Keratinocyte (primary cell): Measurements from ENCODE around the gene TBX20. TPM values are rescaled to one million over a fixed set of nuclear protein-coding genes. Genes with fewer than 3 reads are reported as not detected.

Experiments used
- DNase-seq: peaks from one replicate; pipeline ENCODE4 v3.0.0-alpha.2; 2011; ENCODE audit warnings: low read depth, missing footprints, low spot score
- FAIRE-seq: peaks from 2 replicates; lab custom pipeline; 2011; peaks lifted over from hg19 to GRCh38; lab: Jason Lieb, UNC
- H2AFZ ChIP-seq: 2 replicates; pipeline ENCODE4 v1.6.0; 2012; ENCODE audit warnings: low read length, control low read depth, inconsistent platforms; ENCODE audit not compliant: control insufficient read depth
- H3K27ac ChIP-seq: 2 replicates; pipeline ENCODE4 v1.5.1; 2011; ENCODE audit warnings: low read length; ENCODE audit not compliant: control insufficient read depth, insufficient read depth
- H3K27me3 ChIP-seq: 3 replicates; pipeline ENCODE4 v1.6.0; 2011; ENCODE audit warnings: low read length; ENCODE audit not compliant: control insufficient read depth, insufficient read depth; ENCODE audit errors: extremely low read depth
- H3K36me3 ChIP-seq, 2 experiments: 2 replicates in 1 of 2; 3 replicates in 1 of 2; pipeline ENCODE4 v1.5.1; 2011; ENCODE audit warnings: low read length in 2 of 2, mild to moderate bottlenecking in 1 of 2; ENCODE audit not compliant: control insufficient read depth in 2 of 2, insufficient read depth in 2 of 2; ENCODE audit errors: extremely low read depth in 1 of 2
- H3K4me1 ChIP-seq: 3 replicates; pipeline ENCODE4 v1.5.1; 2011; ENCODE audit warnings: low read length; ENCODE audit not compliant: control insufficient read depth, insufficient read depth; ENCODE audit errors: extremely low read depth
- H3K4me2 ChIP-seq: 3 replicates; pipeline ENCODE4 v1.6.0; 2011; ENCODE audit warnings: low read depth, low read length; ENCODE audit not compliant: control insufficient read depth, insufficient read depth; ENCODE audit errors: extremely low read depth
- H3K4me3 ChIP-seq, 3 experiments: fragments of 200-600 bp in 1 of 3; sonication (generic) in 1 of 3; 2 replicates in 2 of 3; 3 replicates in 1 of 3; pipeline ENCODE4 v1.5.1; 2011 to 2016; ENCODE audit warnings: low read length in 3 of 3, mild to moderate bottlenecking in 3 of 3, control low read depth in 2 of 3, inconsistent platforms in 1 of 3, low read depth in 1 of 3, mixed read lengths in 1 of 3, mixed run types in 1 of 3, moderate library complexity in 1 of 3; ENCODE audit not compliant: control insufficient read depth in 2 of 3, insufficient read depth in 2 of 3; ENCODE audit errors: extremely low read depth in 1 of 3
- H3K79me2 ChIP-seq: 2 replicates; pipeline ENCODE4 v1.6.0; 2012; ENCODE audit warnings: low read length; ENCODE audit not compliant: control insufficient read depth, insufficient read depth
- H3K9ac ChIP-seq: 3 replicates; pipeline ENCODE4 v1.6.0; 2011; ENCODE audit warnings: low read length; ENCODE audit not compliant: control insufficient read depth, insufficient read depth; ENCODE audit errors: extremely low read depth
- H3K9me1 ChIP-seq: 3 replicates; pipeline ENCODE4 v1.6.0; 2011; ENCODE audit warnings: low read length; ENCODE audit not compliant: control insufficient read depth, insufficient read depth; ENCODE audit errors: extremely low read depth
- H3K9me3 ChIP-seq: 2 replicates; pipeline ENCODE4 v1.5.1; 2012; ENCODE audit warnings: low read depth, low read length; ENCODE audit not compliant: control insufficient read depth
- H4K20me1 ChIP-seq: 3 replicates; pipeline ENCODE4 v1.6.0; 2011; ENCODE audit warnings: low read length; ENCODE audit not compliant: control insufficient read depth, insufficient read depth; ENCODE audit errors: extremely low read depth
- CTCF ChIP-seq, 3 experiments: IDR thresholded peaks in 1 of 3; conservative IDR thresholded peaks in 1 of 3; optimal IDR thresholded peaks in 1 of 3; 2 replicates in 2 of 3; 3 replicates in 1 of 3; pipeline versions ENCODE3 to v1.5.1; 2011; ENCODE audit warnings: low read length in 3 of 3, mild to moderate bottlenecking in 3 of 3, moderate library complexity in 2 of 3, control low read depth in 1 of 3, inconsistent platforms in 1 of 3; ENCODE audit not compliant: insufficient read depth in 2 of 3; ENCODE audit errors: extremely low read depth in 1 of 3
- EZH2 ChIP-seq: IDR thresholded peaks from one replicate; pipeline ENCODE4 v1.6.1; 2012; ENCODE audit warnings: inconsistent platforms, mild to moderate bottlenecking, low read length, moderate library complexity
- dilution Hi-C: fragments of 300-500 bp; cut with MboI; formaldehyde crosslinking; loops from one replicate; pipeline ENCODE4 v1.7.0; 2020; ENCODE audit warnings: low sequenced_read_pairs; ENCODE audit not compliant: extremely low pct_ligation_motif_present
- polyA plus RNA-seq, 5 experiments: library from polyadenylated mRNA; depleted of rRNA in 3 of 5; stranded (reverse) in 3 of 5; stranded (forward) in 1 of 5; unstranded in 1 of 5; fragments of >200 nt; gene quantifications; 1 replicate in 1 of 5; 2 replicates in 3 of 5; 3 replicates in 1 of 5; pipeline versions ENCODE4 v1.2.1 to v1.2.3, GENCODE V29; 2011 to 2012; ENCODE audit warnings: missing spikeins in 2 of 5, low read depth in 1 of 5, low replicate concordance in 1 of 5

TBX20 gene
- polyA plus RNA-seq, 1 donor (not counting 4 experiments of a cell fraction or from before 2014, with no cell fraction given), result not detected

DNA sequence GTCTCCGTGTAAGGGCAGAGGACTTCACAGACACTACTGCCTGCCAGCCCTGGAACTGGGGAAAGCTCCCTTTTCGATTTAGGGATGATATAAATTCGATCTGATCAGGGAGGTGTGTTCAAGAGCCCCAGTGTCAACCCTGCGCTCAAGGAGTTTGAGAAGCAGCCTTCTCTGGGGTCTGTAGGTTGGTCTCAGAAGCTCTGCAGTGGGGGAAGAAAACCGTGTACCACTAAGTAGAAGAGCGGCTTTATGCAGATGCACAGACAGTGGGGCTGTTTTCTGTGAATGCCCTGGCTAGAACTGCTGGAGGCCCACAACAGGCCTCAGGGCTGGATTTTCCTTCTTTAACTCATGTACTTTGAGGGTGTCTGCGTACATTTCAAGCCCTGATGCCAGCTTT lies 6.3 kb upstream of the TBX20 start:
- dilution Hi-C loops, result no loop called here
- TF ChIP-seq CTCF (optimal IDR thresholded peaks at IDR 0.05 in 1 of 3, IDR thresholded peaks at IDR 0.05 in 1 of 3, conservative IDR thresholded peaks at IDR 0.05 in 1 of 3; ENCODE audit: extremely low read depth in 1 of 3, insufficient read depth in 2 of 3, low read length in 3 of 3), result no peak
- TF ChIP-seq EZH2, result no peak
- Histone ChIP-seq H3K9me3 (peaks cover 4% of the 10 kb centered on the region), H3K27me3 (peaks cover 82% of the 10 kb centered on the region), H3K9ac (no peak overlapping the region), H3K4me3 (no peak overlapping the region), H3K27ac (no peak overlapping the region), H4K20me1 (no peaks in the 10 kb centered on the region), H3K4me2 (no peak overlapping the region), H2AFZ (no peak overlapping the region), H3K4me1 (no peaks in the 10 kb centered on the region), H3K9me1 (no peaks in the 10 kb centered on the region), H3K79me2 (no peaks in the 10 kb centered on the region), H3K36me3 (no peaks in the 10 kb centered on the region)
- DNase-seq (no peak), FAIRE-seq (no peak)

DNA sequence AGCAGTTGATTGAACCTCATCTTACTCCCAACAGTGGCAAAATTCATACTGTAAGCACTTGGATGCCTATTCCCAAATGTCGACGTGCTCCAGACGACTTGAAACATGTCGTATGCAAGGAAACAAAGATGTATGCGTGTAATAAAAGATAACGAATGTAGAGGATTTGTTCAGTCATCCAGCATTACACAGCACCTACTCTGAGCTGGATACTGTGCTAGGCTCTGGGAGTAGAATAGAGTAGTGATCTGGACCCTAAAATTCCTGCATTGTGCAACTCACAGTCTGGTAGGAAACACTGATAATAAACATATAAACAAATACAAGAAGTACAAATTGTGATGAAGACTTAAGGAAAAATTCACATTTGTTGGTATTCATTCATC lies 5.6 kb upstream of the TBX20 start:
- Histone ChIP-seq H3K36me3 (no peaks in the 10 kb centered on the region), H3K27me3 (peaks cover 90% of the 10 kb centered on the region), H3K9me3 (peaks cover 6% of the 10 kb centered on the region), H2AFZ (no peak overlapping the region), H4K20me1 (no peaks in the 10 kb centered on the region), H3K4me2 (no peak overlapping the region), H3K4me1 (no peaks in the 10 kb centered on the region), H3K79me2 (no peaks in the 10 kb centered on the region), H3K9ac (no peak overlapping the region), H3K9me1 (no peaks in the 10 kb centered on the region), H3K27ac (no peak overlapping the region), H3K4me3 (no peak overlapping the region)
- DNase-seq (no peak), FAIRE-seq (no peak)
- dilution Hi-C loops, result no loop called here
- TF ChIP-seq CTCF (optimal IDR thresholded peaks at IDR 0.05 in 1 of 3, IDR thresholded peaks at IDR 0.05 in 1 of 3, conservative IDR thresholded peaks at IDR 0.05 in 1 of 3; ENCODE audit: extremely low read depth in 1 of 3, insufficient read depth in 2 of 3, low read length in 3 of 3) (no peak), EZH2 (no peak)
